GM18519 (cell line): ENCODE data around the gene CTSW.

Experiments
- ATAC-seq: cut with Tn5 transposase; IDR thresholded peaks from one replicate; pipeline ENCODE4 v1.9.1; 2021; ENCODE audit warnings: mild to moderate bottlenecking, moderate library complexity; ENCODE audit not compliant: unreplicated experiment, low FRiP score

The CTSW gene

DNA sequence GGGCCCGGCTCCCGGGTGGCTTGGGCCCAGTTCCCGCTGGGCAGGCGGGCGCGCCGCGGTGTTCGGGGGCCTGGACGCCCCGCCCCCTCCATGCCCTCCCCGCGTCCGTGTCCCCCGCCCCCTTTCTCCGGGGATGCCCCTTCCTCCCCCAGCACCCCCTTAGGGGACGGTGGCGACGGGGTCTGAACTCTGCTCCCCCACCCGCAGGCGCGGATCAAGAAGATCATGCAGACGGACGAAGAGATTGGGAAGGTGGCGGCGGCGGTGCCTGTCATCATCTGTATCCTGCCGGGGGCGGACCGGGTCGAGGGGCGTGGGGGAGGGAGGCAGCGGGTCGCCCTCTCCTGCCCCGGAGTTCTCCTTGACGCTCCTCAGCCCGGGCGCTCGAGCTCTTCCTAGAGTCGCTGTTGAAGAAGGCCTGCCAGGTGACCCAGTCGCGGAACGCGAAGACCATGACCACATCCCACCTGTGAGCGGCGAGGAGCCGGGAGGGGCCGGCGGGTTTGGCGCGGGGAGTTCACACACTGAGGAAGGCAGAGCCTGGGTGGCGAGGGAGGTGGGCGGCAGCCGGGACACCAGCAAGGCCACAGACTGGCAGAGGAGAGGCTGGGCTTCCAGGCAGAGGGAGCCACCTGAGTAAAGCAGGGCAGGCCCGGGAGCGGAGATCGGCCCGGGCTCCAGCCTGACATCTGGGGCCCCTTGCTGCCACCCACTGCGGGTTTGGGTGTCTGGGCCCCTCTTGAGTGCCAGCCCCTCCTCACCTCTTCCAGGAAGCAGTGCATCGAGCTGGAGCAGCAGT lies 40.1 kb downstream of the CTSW start:
- peak; percentile 26 for ATAC-seq

DNA sequence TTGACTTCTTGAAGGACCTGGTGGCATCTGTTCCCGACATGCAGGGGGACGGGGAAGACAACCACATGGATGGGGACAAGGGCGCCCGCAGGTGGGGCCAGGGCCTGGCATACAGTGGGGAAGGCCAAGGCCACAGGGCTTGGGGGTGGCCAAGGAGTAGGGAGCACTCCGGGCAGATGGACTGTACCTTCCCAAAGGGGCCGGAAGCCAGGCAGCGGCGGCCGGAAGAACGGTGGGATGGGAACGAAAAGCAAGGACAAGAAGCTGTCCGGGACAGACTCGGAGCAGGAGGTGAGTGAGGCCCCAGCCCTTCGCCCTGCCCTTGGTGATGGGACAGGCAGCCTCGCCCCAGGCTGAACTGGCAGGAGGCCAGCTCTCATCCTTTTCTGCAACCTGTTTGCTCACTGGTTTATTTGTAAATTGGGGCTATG lies 40.8 kb downstream of the CTSW start:
- ATAC-seq = no peak

GRCh38 chr11:65921033-65921555 lies 41.5 kb downstream of the CTSW start:
- ATAC-seq = no peak

GRCh38 chr11:65921876-65922275 lies 42.2 kb downstream of the CTSW start:
- no peak for ATAC-seq

DNA sequence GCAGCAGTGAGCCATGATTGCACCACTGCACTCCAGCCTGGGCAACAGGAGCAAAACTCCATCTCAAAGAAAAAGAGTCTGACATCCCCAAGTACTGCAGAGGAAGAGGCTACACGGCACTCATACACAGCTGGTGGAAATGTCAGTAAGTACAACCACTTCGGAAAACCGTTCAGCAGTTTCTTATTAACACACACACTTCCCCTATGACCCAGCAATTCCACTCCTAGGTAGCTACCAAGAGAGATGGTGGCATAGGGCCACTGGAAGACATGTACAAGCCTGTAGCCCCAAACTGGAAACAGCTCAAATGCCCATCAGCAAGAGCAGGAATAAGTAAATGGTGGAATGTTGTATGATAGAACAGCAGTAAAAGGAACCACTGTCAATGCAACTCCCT lies 42.9 kb downstream of the CTSW start:
- no peak for ATAC-seq

GRCh38 chr11:65925397-65925796 lies 45.8 kb downstream of the CTSW start:
- no peak for ATAC-seq

- no peak for ATAC-seq
Observed at GRCh38 chr11:65927904-65928397, 48.3 kb downstream of the CTSW start.

- ATAC-seq = no peak
Observed at GRCh38 chr11:65928667-65929066, 49.0 kb downstream of the CTSW start.

- no peak for ATAC-seq
Observed at GRCh38 chr11:65931773-65932557, 52.3 kb downstream of the CTSW start.

GRCh38 chr11:65932558-65932919 lies 52.9 kb downstream of the CTSW start:
- no peak for ATAC-seq
